ENCODE results near the gene SLC16A10. TPM values are rescaled to one million over a fixed set of nuclear protein-coding genes. Genes with fewer than 3 reads are reported as not detected.
"Not testable (repeated sequence)": the region's sequence is repeated elsewhere in the genome, so short reads cannot be mapped to it uniquely, and the experiment has no call there.

Gene SLC16A10
- total RNA-seq, 4 donors from 2014 or later: 35.6 to 50.9 (median 43.9) TPM

GRCh38 chr6:111195656-111196055 is 108.4 kb downstream of the SLC16A10 start:
- intact Hi-C loops (cut with DNase I; ENCODE audit: low total_unique reads): no loop called here
- DNase-seq (ENCODE audit: low spot score in 2 of 2): no peak
- TF ChIP-seq POLR2A (IDR thresholded peaks at IDR 0.05): no peak
- TF ChIP-seq, protein P1, sequence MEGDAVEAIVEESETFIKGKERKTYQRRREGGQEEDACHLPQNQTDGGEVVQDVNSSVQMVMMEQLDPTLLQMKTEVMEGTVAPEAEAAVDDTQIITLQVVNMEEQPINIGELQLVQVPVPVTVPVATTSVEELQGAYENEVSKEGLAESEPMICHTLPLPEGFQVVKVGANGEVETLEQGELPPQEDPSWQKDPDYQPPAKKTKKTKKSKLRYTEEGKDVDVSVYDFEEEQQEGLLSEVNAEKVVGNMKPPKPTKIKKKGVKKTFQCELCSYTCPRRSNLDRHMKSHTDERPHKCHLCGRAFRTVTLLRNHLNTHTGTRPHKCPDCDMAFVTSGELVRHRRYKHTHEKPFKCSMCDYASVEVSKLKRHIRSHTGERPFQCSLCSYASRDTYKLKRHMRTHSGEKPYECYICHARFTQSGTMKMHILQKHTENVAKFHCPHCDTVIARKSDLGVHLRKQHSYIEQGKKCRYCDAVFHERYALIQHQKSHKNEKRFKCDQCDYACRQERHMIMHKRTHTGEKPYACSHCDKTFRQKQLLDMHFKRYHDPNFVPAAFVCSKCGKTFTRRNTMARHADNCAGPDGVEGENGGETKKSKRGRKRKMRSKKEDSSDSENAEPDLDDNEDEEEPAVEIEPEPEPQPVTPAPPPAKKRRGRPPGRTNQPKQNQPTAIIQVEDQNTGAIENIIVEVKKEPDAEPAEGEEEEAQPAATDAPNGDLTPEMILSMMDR (IDR thresholded peaks at IDR 0.05): no peak
- H3K4me3 ChIP-seq (ENCODE audit: low read depth, poor library complexity, severe bottlenecking): no peak overlapping the region

DNA sequence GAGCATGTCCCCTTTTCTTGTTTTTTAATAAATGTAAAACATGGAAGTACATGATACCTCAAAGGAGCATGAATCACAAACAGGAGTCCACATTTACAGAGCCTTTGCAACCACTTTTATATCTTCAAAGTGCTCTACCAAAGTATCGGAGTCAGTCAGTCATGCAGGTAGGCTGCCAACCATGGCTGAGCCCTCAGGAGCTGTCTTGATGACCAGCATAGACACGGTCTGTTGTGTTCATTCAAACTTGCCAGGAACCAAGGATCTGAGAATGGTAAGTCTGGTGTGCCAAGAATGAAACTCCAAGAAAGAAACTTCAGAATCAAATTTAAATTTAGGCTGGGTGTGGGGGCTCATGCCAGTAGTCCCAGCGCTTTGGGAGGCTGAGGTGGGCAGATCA is 111.5 kb downstream of the SLC16A10 start:
- H3K4me3 ChIP-seq (ENCODE audit: low read depth, poor library complexity, severe bottlenecking): no peak overlapping the region
- intact Hi-C loops (cut with DNase I; ENCODE audit: low total_unique reads): no loop called here
- no peak for TF ChIP-seq POLR2A (IDR thresholded peaks at IDR 0.05)
- TF ChIP-seq, protein P1 (IDR thresholded peaks at IDR 0.05): no peak
- no peak for DNase-seq (ENCODE audit: low spot score in 2 of 2)
- 90 to 95% methylated on average over 3 of the region's 3 CpGs for WGBS, 2 donors

GRCh38 chr6:111199935-111200334 is 112.6 kb downstream of the SLC16A10 start:
- intact Hi-C loops (cut with DNase I; ENCODE audit: low total_unique reads): no loop called here
- TF ChIP-seq POLR2A (IDR thresholded peaks at IDR 0.05): no peak
- TF ChIP-seq, protein P1 (IDR thresholded peaks at IDR 0.05): no peak
- DNase-seq (ENCODE audit: low spot score in 2 of 2): no peak
- 33 to 43% methylated on average over 1 of the region's 1 CpG for WGBS, 2 donors
- H3K4me3 ChIP-seq (ENCODE audit: low read depth, poor library complexity, severe bottlenecking): no peak overlapping the region

- no peak overlapping the region for H3K4me3 ChIP-seq (ENCODE audit: low read depth, poor library complexity, severe bottlenecking)
- intact Hi-C loops (cut with DNase I; ENCODE audit: low total_unique reads): no loop called here
- 59 to 60% methylated on average over 8 of the region's 8 CpGs for WGBS, 2 donors
- DNase-seq (ENCODE audit: low spot score in 2 of 2): no peak
- TF ChIP-seq POLR2A (IDR thresholded peaks at IDR 0.05): no peak
- TF ChIP-seq, protein P1 (IDR thresholded peaks at IDR 0.05): no peak
Observed at GRCh38 chr6:111200350-111201243, 113.3 kb downstream of the SLC16A10 start.

DNA sequence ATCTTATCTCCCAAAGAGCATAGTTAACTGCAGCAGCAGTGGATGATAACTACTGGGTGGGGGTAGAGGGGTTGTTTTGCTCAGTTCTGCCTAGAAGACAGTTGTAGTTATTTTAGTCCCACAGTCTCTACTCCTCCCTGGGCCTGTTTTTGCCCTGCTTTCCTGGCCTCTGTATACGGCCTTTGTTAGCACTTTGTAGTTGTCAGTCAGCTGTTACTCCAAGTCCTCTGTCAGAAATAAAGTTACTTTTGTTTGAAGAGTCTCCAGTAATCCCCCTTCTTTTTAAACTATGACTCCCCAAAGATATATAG is 113.9 kb downstream of the SLC16A10 start:
- H3K4me3 ChIP-seq (ENCODE audit: low read depth, poor library complexity, severe bottlenecking): no peak overlapping the region
- TF ChIP-seq, protein P1 (IDR thresholded peaks at IDR 0.05): no peak
- no peak for TF ChIP-seq POLR2A (IDR thresholded peaks at IDR 0.05)
- intact Hi-C loops (cut with DNase I; ENCODE audit: low total_unique reads): no loop called here
- no peak for DNase-seq (ENCODE audit: low spot score in 2 of 2)
- WGBS, 2 donors: 52 to 62% methylated on average over 1 of the region's 1 CpG

- no peak for DNase-seq (ENCODE audit: low spot score in 2 of 2)
- no peak overlapping the region for H3K4me3 ChIP-seq (ENCODE audit: low read depth, poor library complexity, severe bottlenecking)
- TF ChIP-seq, protein P1 (IDR thresholded peaks at IDR 0.05): no peak
- TF ChIP-seq POLR2A (IDR thresholded peaks at IDR 0.05): no peak
- 90 to 97% methylated on average over 3 of the region's 3 CpGs for WGBS, 2 donors
- intact Hi-C loops (cut with DNase I; ENCODE audit: low total_unique reads): no loop called here
Observed at GRCh38 chr6:111201764-111202163, 114.5 kb downstream of the SLC16A10 start.

- H3K4me3 ChIP-seq (ENCODE audit: low read depth, poor library complexity, severe bottlenecking); intact Hi-C loops (cut with DNase I; ENCODE audit: low total_unique reads); DNase-seq (ENCODE audit: low spot score in 2 of 2): not testable (repeated sequence)
- WGBS, 2 donors: 92 to 98% methylated on average over 4 of the region's 4 CpGs
Observed at GRCh38 chr6:111203539-111203938, 116.2 kb downstream of the SLC16A10 start.

All from lower leg skin (tissue), 4 donors.